HS-27A (cell line): ENCODE data around the gene RARRES1.

Experiments used
- DNase-seq: peaks from one replicate; pipeline ENCODE4 v3.0.0-alpha.2; 2012; ENCODE audit warnings: low read depth, missing footprints

RARRES1 gene

DNA sequence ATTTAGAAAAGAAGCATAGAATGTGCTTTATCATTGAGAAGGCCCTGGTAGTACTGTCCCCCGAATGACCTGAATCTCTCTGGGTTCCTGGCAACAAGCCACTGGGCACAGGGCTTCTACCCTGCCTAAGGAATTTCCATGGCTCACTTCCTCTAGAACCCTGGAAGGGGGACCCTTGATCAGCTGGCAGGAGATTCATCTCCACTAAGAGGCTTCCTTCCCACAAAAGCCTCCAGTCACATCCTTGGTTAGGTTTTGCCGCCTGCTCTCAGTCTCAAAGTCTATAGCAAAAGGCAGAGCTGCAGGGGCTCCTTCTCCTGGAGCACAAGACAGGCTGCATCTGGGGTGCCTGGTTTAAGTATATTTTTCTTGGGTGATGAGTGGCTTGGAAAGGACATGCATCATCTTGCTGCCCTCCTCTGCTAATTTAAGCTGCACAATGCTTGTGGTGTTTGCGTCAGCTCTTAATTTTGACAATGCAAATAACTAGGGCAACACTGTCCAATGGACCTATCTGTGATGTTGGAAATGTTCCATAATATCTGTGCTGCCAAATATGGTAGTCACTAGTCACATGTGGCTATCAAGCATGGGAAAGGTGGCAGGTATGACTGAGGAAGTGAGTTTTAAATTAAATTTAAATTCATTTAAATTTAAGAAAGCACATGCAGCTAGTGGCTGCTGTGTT is 33.4 kb upstream of the RARRES1 start:
- DNase-seq, result no peak

- DNase-seq, result no peak
Observed at GRCh38 chr3:158763421-158763820, 31.2 kb upstream of the RARRES1 start.

- no peak for DNase-seq
Observed at GRCh38 chr3:158762701-158763100, 30.4 kb upstream of the RARRES1 start.

DNA sequence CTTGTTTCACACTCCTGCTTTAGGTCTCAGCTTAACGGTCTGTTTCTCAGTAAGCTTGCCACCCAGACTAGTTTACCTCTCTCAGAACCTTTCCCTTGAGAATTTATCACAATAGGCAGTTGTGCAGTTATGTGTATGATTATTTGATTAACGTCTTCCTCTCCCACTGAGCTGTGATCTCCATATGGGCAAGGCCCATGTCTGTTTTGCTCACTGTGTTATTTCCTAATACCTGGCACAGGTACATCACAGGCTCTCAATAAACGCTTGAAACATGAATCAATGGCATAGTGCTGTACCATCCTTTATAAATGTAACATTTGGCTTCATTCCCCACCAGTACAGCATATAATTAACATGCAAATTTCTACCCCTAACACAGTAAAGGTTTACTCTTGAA is 29.1 kb upstream of the RARRES1 start:
- no peak for DNase-seq

- no peak for DNase-seq
Observed at GRCh38 chr3:158755421-158755820, 23.2 kb upstream of the RARRES1 start.

DNA sequence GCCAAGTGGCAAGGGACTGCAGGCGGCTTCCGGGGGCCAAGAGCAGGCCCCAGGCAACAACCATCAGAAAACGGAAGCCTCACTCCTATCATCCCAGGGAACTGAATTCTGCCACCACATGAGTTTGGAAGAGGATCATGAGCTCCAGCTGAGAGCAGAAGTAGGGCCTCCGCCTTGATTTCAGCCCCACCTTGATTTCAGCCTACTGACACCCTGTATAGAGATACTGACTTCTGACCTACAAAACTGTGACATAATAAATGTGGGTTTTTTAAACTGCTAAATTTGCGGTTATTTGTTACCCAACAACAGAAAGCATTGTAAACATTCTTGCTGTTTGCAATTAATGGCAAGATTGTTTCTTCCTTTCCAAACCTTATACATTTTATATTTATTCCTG is 21.6 kb upstream of the RARRES1 start:
- no peak for DNase-seq

DNA sequence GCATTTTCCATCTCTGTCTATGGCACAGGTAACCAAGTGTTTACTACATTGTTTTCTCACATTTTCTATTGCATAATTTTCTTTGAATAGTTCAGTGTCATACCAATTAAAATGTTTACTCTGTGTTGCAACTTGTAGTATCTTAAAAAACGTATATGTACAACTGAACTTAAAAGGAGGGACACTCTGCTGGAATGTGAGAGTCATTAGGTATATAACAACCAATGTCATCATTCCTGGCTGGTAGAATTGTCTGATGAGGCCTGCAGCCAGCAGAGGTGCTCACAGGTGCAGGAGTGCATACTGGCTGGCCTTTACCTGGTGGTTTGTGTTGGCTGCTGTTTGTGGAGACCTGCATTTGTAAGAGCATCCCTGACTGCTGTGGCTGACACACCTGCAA is 19.1 kb upstream of the RARRES1 start:
- DNase-seq, result no peak

DNA sequence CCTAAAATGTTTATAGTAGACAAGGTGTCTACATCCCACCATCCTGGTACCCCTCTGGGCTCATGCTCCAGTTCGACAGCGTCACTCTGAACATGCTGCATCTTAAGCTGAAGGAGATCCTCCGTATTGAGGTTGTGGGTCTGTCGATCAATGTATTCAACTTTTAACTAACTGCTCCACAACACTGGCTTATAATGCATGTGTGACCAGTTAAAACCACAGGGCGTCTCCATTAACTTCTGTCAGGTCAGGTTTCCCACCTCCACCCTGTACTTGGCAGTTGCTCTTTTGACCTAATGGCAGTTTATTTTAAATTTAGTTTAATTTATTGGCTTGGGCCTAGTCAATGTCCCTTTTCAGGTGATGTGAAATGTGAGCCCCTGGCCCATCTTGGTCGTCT is 17.8 kb upstream of the RARRES1 start:
- no peak for DNase-seq

GRCh38 chr3:158749526-158749925 is 17.3 kb upstream of the RARRES1 start:
- no peak for DNase-seq

DNA sequence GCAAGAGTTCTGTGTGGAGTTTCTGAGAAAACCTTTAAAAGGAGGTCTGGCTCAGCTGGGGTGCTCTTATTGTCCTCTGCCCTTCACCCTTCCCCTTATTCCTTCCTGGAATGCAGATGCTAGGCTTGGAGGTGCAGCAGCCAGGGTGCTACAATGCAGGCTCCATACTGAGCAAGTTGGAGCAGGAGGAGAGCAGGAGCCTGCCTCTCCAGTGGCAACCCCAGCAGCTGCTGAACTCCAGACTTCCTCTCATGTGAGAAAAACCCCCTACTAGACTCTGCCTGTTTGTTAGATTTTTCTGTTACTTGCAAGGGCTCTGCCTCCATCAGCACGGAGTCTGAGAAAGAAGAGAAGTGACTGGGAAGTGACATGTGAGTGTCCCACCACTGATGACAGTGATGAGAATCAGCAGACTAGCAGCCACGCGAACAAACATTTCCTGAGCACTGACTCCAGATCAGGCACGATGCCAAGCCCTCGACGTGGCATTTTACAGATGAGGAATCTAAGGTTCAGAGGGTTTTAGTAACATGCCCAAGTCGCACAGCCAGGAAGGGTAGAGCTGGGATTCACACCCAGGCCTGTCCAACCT is 16.1 kb upstream of the RARRES1 start:
- DNase-seq, result no peak

DNA sequence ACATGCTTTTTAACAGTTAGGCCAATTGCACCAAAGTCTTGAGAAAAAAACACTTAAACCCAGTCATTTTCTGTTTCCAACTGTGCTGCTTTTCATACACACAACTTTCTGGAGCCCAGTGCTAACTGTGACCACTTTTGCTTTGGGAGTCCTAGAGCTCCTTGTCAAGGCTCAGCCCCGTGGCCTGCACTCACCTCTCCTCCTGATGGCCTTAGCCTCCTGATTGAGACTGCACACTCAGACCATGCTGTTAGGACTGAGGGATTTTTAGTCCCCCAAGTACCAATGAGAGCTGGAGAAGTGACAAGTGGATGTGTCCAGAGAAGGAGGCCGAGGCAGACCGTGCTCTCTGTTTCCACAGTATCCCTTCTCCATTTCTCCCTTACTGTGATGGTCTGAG is 15.2 kb upstream of the RARRES1 start:
- no peak for DNase-seq

GRCh38 chr3:158745551-158745950 is 13.3 kb upstream of the RARRES1 start:
- DNase-seq, result no peak

- DNase-seq, result no peak
Observed at GRCh38 chr3:158744567-158745288, 12.5 kb upstream of the RARRES1 start.

DNA sequence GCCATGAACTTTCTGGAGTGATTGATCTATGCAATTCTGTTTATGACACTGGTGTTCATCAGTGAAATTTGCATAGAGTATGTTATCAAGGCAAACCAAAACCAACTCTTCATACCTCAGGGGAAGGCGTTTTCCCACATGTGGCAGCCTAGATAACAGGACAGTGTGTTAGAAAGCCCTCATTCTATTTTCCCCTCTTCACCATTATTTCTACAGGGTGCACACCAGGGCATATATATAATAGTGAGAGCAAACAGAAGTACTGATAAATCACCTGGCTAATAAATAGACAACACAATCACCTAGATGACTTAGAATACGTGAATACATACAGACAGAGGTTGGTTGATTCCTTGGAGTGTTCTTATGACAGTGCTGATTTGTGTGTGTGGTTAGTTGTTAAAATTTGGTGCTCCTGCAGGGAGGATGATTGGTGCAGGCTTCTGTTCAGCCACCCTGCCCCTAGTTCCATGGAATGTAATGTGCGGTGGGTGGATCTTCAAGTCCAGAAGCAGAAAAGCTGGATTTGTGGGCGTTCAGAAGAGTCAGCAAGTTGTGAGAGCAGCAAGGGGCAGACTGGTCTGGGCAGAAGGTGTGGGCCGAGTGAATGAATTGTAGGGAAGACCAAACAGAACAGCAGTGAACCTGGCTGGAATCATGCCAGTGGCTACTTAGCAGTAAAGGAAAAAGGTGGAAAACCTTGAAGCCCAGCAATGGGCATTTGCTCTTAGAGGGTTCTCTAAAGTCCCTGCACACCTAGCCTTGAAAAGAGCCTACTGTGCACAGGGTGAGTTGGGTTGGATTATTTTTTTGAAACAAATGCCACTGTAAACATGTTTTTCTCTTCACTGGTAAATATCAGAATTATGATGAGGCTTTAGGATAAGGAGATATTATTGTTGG is 11.7 kb upstream of the RARRES1 start:
- no peak for DNase-seq

DNA sequence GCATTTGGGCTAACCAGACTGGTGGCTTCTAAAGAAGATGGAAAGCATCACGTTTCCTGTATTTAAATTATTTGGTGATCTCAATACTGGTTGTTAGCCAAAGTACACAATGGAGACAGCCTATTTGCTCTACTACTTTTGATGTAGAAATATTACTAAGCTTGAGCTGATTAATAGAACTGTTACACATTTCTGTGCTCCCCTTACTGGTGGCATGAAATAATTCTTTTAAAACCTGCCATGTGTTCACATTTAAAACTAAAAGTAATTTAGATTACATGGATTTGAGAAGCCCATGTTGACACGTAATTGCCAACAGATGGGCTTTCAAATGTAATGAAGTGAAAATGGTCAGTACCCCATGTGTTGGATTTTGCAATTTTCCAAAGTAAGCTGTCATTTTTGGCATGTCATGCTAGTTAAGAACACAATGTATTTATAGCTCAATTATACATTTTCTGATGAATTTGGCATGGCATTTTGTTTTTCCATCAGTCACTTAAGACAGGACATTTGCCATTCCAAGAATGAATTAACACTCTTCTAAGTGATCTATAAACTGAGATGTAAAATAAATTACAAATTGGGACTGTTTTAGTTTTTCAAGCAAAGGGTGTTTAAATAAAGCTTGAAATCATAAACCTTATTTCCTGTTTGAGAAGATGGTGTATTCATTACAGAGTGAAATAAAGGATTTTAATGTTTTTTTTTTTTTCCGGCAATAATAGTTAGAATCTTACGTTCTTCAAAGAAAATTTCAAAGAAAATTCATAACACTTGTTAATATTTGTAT is 10.8 kb upstream of the RARRES1 start:
- DNase-seq, result no peak

DNA sequence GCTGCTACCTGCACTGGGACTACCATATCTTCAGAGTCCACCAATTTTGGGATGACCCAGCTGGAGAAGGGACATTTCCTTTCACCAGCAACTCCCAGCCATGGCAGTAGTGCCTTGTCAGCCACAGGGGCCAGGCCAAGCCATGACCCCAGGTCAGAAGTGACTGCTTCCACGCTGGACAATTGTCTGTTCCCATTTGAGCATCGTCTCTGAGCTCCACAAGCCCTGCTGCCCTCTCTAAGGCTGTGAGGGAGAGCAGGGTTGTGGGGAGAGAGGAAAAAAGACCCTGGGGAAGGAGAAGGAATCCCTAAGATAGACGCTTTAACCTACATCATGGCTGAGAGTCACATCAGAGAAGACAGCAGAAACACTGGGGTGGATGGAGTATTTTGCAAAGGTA is 7.4 kb upstream of the RARRES1 start:
- DNase-seq, result no peak

GRCh38 chr3:158739078-158739477 is 6.8 kb upstream of the RARRES1 start:
- DNase-seq, result no peak

- DNase-seq, result no peak
Observed at GRCh38 chr3:158738653-158739052, 6.4 kb upstream of the RARRES1 start.

- DNase-seq, result no peak
Observed at GRCh38 chr3:158737976-158738615, 5.8 kb upstream of the RARRES1 start.

- DNase-seq, result no peak
Observed at GRCh38 chr3:158737410-158737809, 5.2 kb upstream of the RARRES1 start.
